GM08714 (cell line): ENCODE measurements around the gene ERF.

ENCODE experiments used
- H3K4me3 ChIP-seq: fragments of 200-500 bp; sonication (Bioruptor generic); 2 replicates; pipeline ENCODE4 v1.5.1; 2014; ENCODE audit warnings: mild to moderate bottlenecking, low read length, inconsistent platforms
- ZNF274 ChIP-seq: IDR thresholded peaks from 2 replicates; pipeline ENCODE4 v1.6.1; 2012; ENCODE audit warnings: mild to moderate bottlenecking, low read depth, low read length

The ERF gene

GRCh38 chr19:42283188-42284065, 28.5 kb upstream of the ERF start:
- H3K4me3 ChIP-seq = peak overlapping the region; percentile 55; the same call in 1 of the 2 replicates
- TF ChIP-seq ZNF274 = no peak

- no peak for TF ChIP-seq ZNF274
- peak overlapping the region; percentile 55; the same call in 1 of the 2 replicates for H3K4me3 ChIP-seq
Measured at GRCh38 chr19:42282819-42283187, 27.9 kb upstream of the ERF start.

GRCh38 chr19:42281827-42282762, 27.2 kb upstream of the ERF start:
- no peak for TF ChIP-seq ZNF274
- no peak overlapping the region for H3K4me3 ChIP-seq

DNA sequence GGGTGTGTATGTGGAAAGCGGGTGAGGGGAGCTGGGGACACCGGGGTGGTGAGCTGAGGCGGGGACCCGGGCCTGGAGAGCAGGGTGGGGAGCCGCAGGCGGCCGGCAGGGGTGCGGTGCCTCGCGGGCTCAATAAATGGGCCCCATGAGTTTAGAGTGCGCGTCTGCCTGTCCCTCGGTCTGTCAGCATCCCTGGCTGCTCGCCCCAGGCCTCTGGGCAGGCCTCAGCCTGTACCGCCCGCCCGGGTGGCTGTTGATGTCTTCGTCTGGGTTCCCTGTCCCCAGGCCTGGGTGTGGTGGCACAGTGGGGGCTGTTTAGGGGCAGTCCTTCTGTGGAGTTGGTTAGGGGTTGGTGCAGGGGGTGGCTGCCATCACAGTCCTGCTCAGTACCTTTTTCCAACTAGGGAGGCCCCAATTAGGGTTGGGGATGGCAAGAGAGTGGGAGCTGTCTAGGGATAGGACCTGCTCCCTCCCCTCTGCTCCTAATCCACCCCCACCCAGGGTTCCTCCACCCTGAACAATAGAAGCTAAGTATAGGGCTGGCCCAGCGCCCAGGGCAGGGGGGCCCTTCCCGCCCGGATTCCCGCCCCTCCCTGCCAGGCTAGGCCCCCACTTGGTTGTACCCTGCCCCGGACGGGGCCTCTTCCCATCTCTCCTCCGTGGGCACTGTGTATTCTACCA, 26.4 kb upstream of the ERF start:
- H3K4me3 ChIP-seq = peak overlapping the region; percentile 3; the same call in 1 of the 2 replicates
- no peak for TF ChIP-seq ZNF274

DNA sequence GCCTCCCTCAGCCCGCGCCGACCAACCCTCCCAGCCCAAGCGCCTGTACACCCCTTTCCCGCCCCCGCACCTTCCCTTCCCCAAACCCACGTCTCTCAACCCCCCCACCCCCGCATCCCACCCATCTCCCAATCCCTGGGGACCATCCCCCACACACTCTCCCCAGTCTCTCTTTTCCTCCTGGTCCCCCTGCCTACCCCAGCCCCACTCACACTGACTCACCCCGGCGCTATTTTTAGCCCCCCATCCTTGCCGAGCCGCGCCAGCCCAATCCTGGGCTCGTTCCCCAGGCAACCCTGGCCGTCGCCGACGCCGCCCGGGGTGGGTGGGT, 25.9 kb upstream of the ERF start:
- H3K4me3 ChIP-seq = peak overlapping the region; percentile 74
- TF ChIP-seq ZNF274 = no peak

DNA sequence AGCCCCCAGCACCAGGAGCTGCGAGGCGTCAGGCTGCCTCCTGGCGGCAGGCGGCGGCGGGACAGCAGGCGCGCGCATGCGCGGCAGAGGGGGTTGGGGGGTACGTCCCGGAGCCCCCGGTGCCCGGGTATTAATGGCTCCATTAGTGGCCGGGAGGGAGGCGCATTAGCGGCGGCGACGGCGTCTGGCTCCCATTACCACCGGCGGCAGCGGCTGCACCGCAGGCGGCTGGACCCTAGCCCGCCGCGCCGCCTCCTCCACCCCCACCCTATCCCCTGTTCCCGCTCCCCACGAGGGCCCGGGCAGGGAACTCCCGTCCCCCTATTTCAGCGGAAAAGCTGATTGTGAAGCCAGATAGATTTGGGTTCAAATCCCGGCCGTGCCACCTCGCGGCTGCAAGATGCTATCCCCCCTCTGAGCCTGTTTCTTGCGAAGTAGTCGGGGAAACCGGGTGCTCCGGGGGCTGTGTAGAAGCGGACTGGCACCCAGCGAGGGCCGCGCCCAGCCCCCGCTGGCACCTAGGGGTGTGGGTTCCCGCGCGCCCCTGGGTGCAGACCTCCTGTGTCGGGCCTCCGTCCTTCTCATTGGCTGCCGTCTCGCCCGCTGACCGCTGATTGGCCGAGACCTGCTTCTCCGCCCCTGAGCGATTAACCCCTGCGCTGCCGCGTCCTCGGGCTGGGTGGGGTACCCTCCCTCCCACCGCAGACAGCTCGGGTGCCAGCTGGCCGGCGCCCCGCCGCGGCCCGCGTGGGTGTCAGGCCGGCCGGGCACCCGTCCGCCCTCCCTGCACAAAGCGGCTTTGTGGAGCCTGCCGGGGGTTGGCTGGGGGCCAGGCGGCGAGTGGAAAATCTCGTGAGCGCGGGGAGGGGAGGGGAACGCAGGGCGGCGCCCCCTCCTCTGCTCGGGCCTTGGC, 25.2 kb upstream of the ERF start:
- peak overlapping the region; percentile 74 for H3K4me3 ChIP-seq
- no peak for TF ChIP-seq ZNF274

GRCh38 chr19:42279155-42279901, 24.4 kb upstream of the ERF start:
- no peak for TF ChIP-seq ZNF274
- H3K4me3 ChIP-seq = peak overlapping the region; percentile 74; the same call in 1 of the 2 replicates

GRCh38 chr19:42278452-42279154, 23.7 kb upstream of the ERF start:
- no peak for TF ChIP-seq ZNF274
- no peak overlapping the region for H3K4me3 ChIP-seq

GRCh38 chr19:42277821-42278451, 23.0 kb upstream of the ERF start:
- no peak for TF ChIP-seq ZNF274
- no peak overlapping the region for H3K4me3 ChIP-seq

DNA sequence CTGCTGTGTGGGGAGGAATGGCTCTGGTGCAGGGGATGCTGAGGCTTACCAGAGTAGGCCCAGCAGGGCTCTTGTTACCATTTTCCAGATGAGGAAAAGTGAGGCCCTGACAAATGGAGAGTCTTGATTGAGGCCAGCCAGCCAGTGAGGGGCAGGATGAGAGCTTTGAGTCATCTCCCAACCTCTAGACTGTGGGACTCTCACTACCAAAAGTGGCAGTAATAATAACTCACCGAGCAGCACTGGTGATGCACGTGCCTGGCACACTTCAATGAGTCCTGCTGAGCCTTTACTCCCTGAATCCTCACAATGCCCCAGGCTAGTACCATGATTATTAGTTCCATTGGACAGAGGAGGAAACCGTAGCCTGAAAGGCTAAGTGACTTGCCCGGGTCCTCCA, 21.9 kb upstream of the ERF start:
- no peak overlapping the region for H3K4me3 ChIP-seq
- no peak for TF ChIP-seq ZNF274

DNA sequence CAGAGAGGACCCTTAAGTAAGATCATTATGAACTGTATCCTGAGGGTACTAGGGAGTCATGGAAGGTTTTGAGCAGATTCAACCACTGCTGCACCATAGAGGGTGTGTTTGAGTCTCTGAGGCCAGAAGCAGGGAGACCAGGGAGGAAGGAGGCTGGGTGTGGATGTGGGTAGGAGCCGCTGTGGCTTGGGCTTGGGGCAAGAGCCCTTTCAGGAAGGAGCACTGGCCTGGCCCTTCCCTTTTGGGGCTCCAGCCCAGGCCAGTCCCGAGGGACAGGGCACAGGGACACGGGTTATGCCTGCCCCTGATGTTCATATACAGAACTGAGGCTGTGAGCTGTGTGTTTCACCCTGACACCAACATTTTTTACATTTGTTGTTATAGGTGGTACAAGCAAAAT, 21.4 kb upstream of the ERF start:
- no peak overlapping the region for H3K4me3 ChIP-seq
- no peak for TF ChIP-seq ZNF274

DNA sequence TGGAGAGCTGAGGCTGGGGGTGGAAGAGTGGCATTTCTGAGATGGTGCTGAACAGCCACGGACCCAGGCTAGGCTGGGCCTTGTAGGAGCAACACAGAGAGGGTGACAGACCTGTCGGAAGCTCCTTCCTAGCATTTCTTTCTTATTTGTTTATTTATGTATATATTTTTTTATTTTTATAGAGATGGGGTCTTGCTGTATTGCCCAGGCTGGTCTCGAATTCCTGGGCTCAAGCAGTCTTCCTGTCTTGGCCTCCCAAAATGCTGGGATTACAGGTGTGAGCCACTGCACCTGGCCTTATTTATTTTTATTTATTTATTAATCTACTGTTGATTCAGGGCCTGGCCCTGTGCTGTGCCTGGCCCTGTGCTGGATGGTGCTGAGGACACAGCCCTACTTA, 20.6 kb upstream of the ERF start:
- H3K4me3 ChIP-seq = no peak overlapping the region
- no peak for TF ChIP-seq ZNF274

DNA sequence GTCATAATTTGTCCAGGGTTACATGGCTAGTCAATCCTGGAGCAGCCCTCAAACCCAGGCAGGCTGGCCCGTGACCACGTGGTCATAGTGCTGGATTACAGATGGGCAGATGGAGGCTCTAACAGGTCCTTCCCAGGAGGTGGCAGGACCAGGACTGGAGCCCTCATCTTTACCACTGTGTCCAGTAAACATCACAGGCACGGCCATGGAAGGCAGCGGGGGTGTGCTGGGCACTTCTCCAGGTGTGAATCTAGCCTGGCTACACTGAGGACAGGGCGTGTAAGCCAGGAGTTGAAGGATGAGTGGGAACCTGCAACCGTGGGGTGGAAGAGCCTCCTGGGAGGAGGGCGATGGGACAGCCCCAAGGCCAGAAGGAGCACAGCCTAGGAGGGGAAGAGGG, 20.2 kb upstream of the ERF start:
- no peak overlapping the region for H3K4me3 ChIP-seq
- TF ChIP-seq ZNF274 = no peak
